K562 (cell line): ENCODE data around the gene ARNT2. TPM values are rescaled to one million over a fixed set of nuclear protein-coding genes. Genes with fewer than 3 reads are reported as not detected.

Experiments
- ATAC-seq: fragments of 200-7000 bp; cut with Tn5 transposase; 3 replicates; pipeline ENCODE4 v1.9.1; 2020; ENCODE audit warnings: moderate library complexity
- BruUV-seq: library from RNA; stranded (reverse); fragments of 400-500 nt; replicated peaks from 2 replicates; lab custom pipeline; 2021; lab: Mats Ljungman, UMichigan
- CTCF ChIA-PET: fragments of 300-600 bp; formaldehyde crosslinking; extraction: SDS; loops from one replicate; lab custom pipeline; 2021; ENCODE audit warnings: low intra/inter-chr PET ratio; lab: Yijun Ruan, JAX
- POLR2A ChIA-PET: fragments of 300-600, 350-650 bp; sonication (Branson Sonifier 250); formaldehyde crosslinking; extraction: SDS; loops from one replicate; lab custom pipeline; 2021; ENCODE audit warnings: antibody characterized with exemption, inconsistent platforms; lab: Yijun Ruan, JAX
- DNase-seq, 4 experiments: peaks; one replicate each; pipeline versions ENCODE4 v3.0.0 to v3.0.0-alpha.2; 2011 to 2018; ENCODE audit warnings: low spot score in 3 of 4, mixed read lengths in 3 of 4; ENCODE audit errors: extremely low read depth in 1 of 4
- FAIRE-seq: peaks from 2 replicates; lab custom pipeline; 2011; peaks lifted over from hg19 to GRCh38; lab: Jason Lieb, UNC
- H2AFZ ChIP-seq: 2 replicates; pipeline ENCODE4 v1.6.0; 2011; ENCODE audit warnings: low read depth, low read length, control low read depth, inconsistent platforms
- H3K27ac ChIP-seq: fragments of 200-600 bp; 3 replicates; pipeline ENCODE4 v1.8.0; 2011; ENCODE audit warnings: low read depth, mild to moderate bottlenecking, control low read depth, inconsistent platforms, low read length, moderate library complexity, mixed read lengths; ENCODE audit errors: extremely low read depth
- H3K27me3 ChIP-seq, 2 experiments: fragments of 300-600 bp in 1 of 2; 2 replicates in 1 of 2; 3 replicates in 1 of 2; pipeline versions ENCODE4 v1.6.0 to v1.8.0; 2011; ENCODE audit warnings: inconsistent platforms in 2 of 2, low read length in 2 of 2, mild to moderate bottlenecking in 1 of 2, mixed read lengths in 1 of 2, moderate library complexity in 1 of 2; ENCODE audit not compliant: control insufficient read depth in 2 of 2, insufficient read depth in 2 of 2
- H3K36me3 ChIP-seq: fragments of 300-600 bp; 3 replicates; pipeline ENCODE4 v1.8.0; 2011; ENCODE audit warnings: mild to moderate bottlenecking, low read length, inconsistent platforms; ENCODE audit not compliant: control insufficient read depth, insufficient read depth
- H3K4me1 ChIP-seq, 2 experiments: fragments of 200-600 bp in 1 of 2; replicated peaks in 1 of 2; 2 replicates in 1 of 2; 3 replicates in 1 of 2; pipeline versions ENCODE4 v1.5.1 to v1.8.0; 2011; ENCODE audit warnings: inconsistent platforms in 2 of 2, low read length in 2 of 2, mild to moderate bottlenecking in 1 of 2, mixed read lengths in 1 of 2, moderate library complexity in 1 of 2; ENCODE audit not compliant: control insufficient read depth in 2 of 2, insufficient read depth in 2 of 2
- H3K4me2 ChIP-seq: 2 replicates; pipeline ENCODE4 v1.6.1; 2011; ENCODE audit warnings: low read length, control low read depth, inconsistent platforms, mixed read lengths; ENCODE audit not compliant: insufficient read depth
- H3K4me3 ChIP-seq: fragments of 200-600 bp; sonication (generic), shearing (Covaris generic); 2 replicates; pipeline ENCODE4 v1.5.1; 2016; ENCODE audit warnings: control low read depth, inconsistent platforms
- H3K79me2 ChIP-seq: fragments of 200-600 bp; 3 replicates; pipeline ENCODE4 v1.8.0; 2011; ENCODE audit warnings: low read length, inconsistent platforms; ENCODE audit not compliant: control insufficient read depth, insufficient read depth
- H3K9ac ChIP-seq, 2 experiments: 2 replicates each; pipeline versions ENCODE4 v1.6.0 to v1.6.1; 2011; ENCODE audit warnings: low read depth in 2 of 2, low read length in 2 of 2, control low read depth in 1 of 2, inconsistent platforms in 1 of 2, mild to moderate bottlenecking in 1 of 2, mixed read lengths in 1 of 2; ENCODE audit not compliant: insufficient read depth in 1 of 2
- H3K9me1 ChIP-seq: one replicate; pipeline ENCODE4 v1.6.0; 2011; ENCODE audit warnings: inconsistent platforms, mild to moderate bottlenecking, low read length, moderate library complexity; ENCODE audit not compliant: control insufficient read depth, insufficient read depth
- H3K9me3 ChIP-seq: replicated peaks from 2 replicates; pipeline ENCODE4 v1.5.1; 2011; ENCODE audit warnings: low read depth, low read length, inconsistent platforms; ENCODE audit not compliant: control insufficient read depth, insufficient read depth
- H4K20me1 ChIP-seq: replicated peaks from 2 replicates; pipeline ENCODE4 v1.6.1; 2011; ENCODE audit warnings: low read length, inconsistent platforms, mixed read lengths; ENCODE audit not compliant: control insufficient read depth, insufficient read depth
- ERF ChIP-seq: fragments of 450-650 bp; formaldehyde crosslinking; IDR thresholded peaks from 2 replicates; pipeline ENCODE4 v1.4.0; 2020; ENCODE audit warnings: mild to moderate bottlenecking, mixed read lengths
- FOXK2 ChIP-seq, 2 experiments: fragments of 450-650 bp; IDR thresholded peaks in 1 of 2; conservative IDR thresholded peaks in 1 of 2; 2 replicates each; pipeline ENCODE4 v1.6.1; 2016; ENCODE audit warnings: low read depth in 2 of 2, mild to moderate bottlenecking in 1 of 2
- HDAC8 ChIP-seq: fragments of 450-650 bp; IDR thresholded peaks from 2 replicates; pipeline ENCODE4 v1.6.1; 2016; ENCODE audit warnings: mild to moderate bottlenecking, missing genetic modification characterization, moderate library complexity, missing compliant biosample characterization
- PHB ChIP-seq: fragments of 250-450 bp; sonication (Bioruptor Pico); IDR thresholded peaks from 2 replicates; pipeline ENCODE4 v1.5.0; 2021
- PHF21A ChIP-seq: fragments of 450-650 bp; IDR thresholded peaks from 2 replicates; pipeline ENCODE4 v1.6.1; 2017; ENCODE audit warnings: low read depth, borderline replicate concordance
- TEAD4 ChIP-seq, 2 experiments: sonication (generic) in 1 of 2; formaldehyde crosslinking in 1 of 2; IDR thresholded peaks; 2 replicates each; pipeline versions ENCODE4 v1.6.1 to v1.8.0; 2012 to 2022; ENCODE audit warnings: borderline replicate concordance in 1 of 2, inconsistent platforms in 1 of 2, low read length in 1 of 2, mild to moderate bottlenecking in 1 of 2, missing genetic modification reagents in 1 of 2
- ZNF175 ChIP-seq: fragments of 200-800 bp; sonication (Bioruptor generic); IDR thresholded peaks from 2 replicates; pipeline ENCODE4 v1.6.1; 2016; ENCODE audit warnings: low read depth, mild to moderate bottlenecking, missing genetic modification characterization, missing compliant biosample characterization
- ZNF354B ChIP-seq: fragments of 250-450 bp; sonication (Bioruptor Pico); IDR thresholded peaks from 2 replicates; pipeline ENCODE4 v1.4.0; 2020
- ZNF780A ChIP-seq: fragments of 250-450 bp; sonication (Bioruptor Pico); IDR thresholded peaks from 2 replicates; pipeline ENCODE4 v1.5.0; 2021; ENCODE audit warnings: mild to moderate bottlenecking
- WGBS: fragments of 100-300 bp; shearing (Covaris generic); methylation state at CpG from one replicate; pipeline ENCODE4 v1.1.6; 2016; ENCODE audit warnings: low coverage, mixed read lengths; ENCODE audit not compliant: insufficient coverage; ENCODE audit errors: missing lambda C conversion rate; 5-methylcytosine and 5-hydroxymethylcytosine counted together
- in situ Hi-C: fragments of 300-500 bp; cut with MboI; formaldehyde crosslinking; loops from 4 replicates; pipeline ENCODE4 v1.15.0; 2018; ENCODE audit warnings: inconsistent platforms, mixed read lengths
- intact Hi-C: fragments of 100-400 bp; cut with micrococcal nuclease; formaldehyde crosslinking; loops from 2 replicates; pipeline ENCODE4 v1.14.2; 2022
- polyA plus RNA-seq, 8 experiments: library from polyadenylated mRNA; depleted of rRNA in 4 of 8; stranded (reverse) in 5 of 8; unstranded in 3 of 8; fragments of >200 nt; fragmentation: Nextera tagmentation in 2 of 8; fragmentation: Illumina TruSeq in 1 of 8; extraction: Ambion mirVana in 2 of 8; extraction: Trizol in 1 of 8; gene quantifications; 2 replicates each; pipeline versions ENCODE4 v1.2.1 to v1.2.3, GENCODE V29; 2011 to 2014; ENCODE audit warnings: inconsistent platforms in 1 of 8, missing spikeins in 1 of 8
- total RNA-seq, 7 experiments: library from RNA; depleted of rRNA in 6 of 7; stranded (reverse); fragments of >200 nt in 6 of 7; fragmentation: Illumina TruSeq in 2 of 7; extraction: Trizol in 2 of 7; gene quantifications; 2 replicates each; pipeline versions ENCODE4 v1.2.1 to v1.2.3, GENCODE V29; 2011 to 2021; ENCODE audit warnings: low replicate concordance in 1 of 7
- TF ChIP-seq, protein P1 (sequence below), 2 experiments: fragments of 450-650 bp; IDR thresholded peaks; 2 replicates each; pipeline ENCODE4 v1.6.1; 2016
- TF ChIP-seq, protein P2 (sequence below): fragments of 450-650 bp; IDR thresholded peaks from 2 replicates; pipeline ENCODE4 v1.6.1; 2017; ENCODE audit warnings: antibody characterized with exemption
- TF ChIP-seq, protein P3 (sequence below): fragments of 450-650 bp; IDR thresholded peaks from one replicate; pipeline ENCODE4 v1.6.1; 2018; ENCODE audit warnings: mild to moderate bottlenecking, moderate library complexity; ENCODE audit not compliant: partially characterized antibody

The ARNT2 gene
- total and polyA plus RNA-seq, 9 of the 15 experiments (the other 6 are each of a cell fraction or from before 2014, with no cell fraction given), result 0.01 TPM; not detected in 8

DNA sequence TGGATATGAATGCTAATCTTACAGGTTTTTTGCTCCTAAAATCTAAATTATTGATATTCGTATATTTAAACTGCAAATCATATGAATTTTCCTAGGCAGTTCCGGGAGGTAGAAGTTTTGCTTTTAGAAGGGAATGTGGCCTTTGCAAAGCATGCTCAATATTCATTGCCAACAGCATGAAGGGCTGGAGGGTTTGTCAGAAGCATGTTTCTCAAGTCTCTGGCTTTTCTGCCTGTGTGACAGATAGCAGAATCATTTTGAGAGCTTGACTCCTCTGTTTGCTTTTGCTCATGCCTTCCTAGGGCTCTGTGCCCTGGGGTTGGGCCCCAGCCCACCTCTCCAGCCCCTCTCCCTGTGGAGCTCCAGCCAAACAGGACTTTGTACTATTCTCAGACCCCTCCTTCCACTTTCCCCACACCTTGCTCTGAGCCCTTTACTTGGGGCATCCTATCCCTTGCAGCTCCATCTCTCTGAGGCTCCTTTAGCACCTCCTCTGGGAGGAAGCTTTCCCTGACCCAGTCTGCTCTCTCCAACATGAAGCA, 91.3 kb downstream of the ARNT2 start (continued):
- TF ChIP-seq, protein P1, sequence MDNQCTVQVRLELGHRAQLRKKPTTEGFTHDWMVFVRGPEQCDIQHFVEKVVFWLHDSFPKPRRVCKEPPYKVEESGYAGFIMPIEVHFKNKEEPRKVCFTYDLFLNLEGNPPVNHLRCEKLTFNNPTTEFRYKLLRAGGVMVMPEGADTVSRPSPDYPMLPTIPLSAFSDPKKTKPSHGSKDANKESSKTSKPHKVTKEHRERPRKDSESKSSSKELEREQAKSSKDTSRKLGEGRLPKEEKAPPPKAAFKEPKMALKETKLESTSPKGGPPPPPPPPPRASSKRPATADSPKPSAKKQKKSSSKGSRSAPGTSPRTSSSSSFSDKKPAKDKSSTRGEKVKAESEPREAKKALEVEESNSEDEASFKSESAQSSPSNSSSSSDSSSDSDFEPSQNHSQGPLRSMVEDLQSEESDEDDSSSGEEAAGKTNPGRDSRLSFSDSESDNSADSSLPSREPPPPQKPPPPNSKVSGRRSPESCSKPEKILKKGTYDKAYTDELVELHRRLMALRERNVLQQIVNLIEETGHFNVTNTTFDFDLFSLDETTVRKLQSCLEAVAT (IDR thresholded peaks at IDR 0.05), result no peak
- no peak for TF ChIP-seq TEAD4 (IDR thresholded peaks at IDR 0.05; ENCODE audit: low read length)
- TF ChIP-seq TEAD4 (CRISPR knock-in tag; IDR thresholded peaks at IDR 0.05; ENCODE audit: borderline replicate concordance), result no peak
- no peak for TF ChIP-seq PHB (CRISPR knock-in tag)
- TF ChIP-seq ERF, result no peak

DNA sequence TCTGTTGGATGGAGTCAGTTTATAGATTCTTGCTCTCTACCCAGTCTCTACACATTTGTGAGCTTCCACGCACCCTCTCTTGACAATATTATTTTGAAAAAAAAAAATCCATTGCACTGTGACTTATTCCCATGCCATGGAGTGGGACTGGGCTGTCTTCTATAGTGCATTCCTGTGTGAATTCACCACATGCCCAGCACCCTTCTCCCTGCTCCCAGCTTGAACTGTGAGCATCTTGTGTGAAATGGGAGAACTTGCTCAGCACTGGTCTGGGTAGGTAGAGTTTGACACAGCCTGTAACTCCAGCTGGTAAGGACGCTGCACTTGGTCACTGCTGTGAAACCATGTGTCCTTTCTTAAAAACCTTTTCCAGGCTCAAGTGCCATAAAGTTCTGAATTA, 91.9 kb downstream of the ARNT2 start:
- no TSS peak for BruUV-seq
- intact Hi-C loops (no loop called here), in situ Hi-C loops (no loop called here)
- no peak overlapping the region for H3K4me3 ChIP-seq
- FAIRE-seq (no peak), ATAC-seq (no peak), DNase-seq (no peak)
- 0 out of 5 replicates have a peak, but pooled peaks cover 0 to 4% of the 10 kb centered on the region in 2 experiments for H3K27me3 ChIP-seq
- H3K27ac ChIP-seq, result no peak overlapping the region
- ChIA-PET POLR2A (no interaction called here), CTCF (no interaction called here)
- no peaks in the 10 kb centered on the region for H3K9me1 ChIP-seq
- no peaks in the 10 kb centered on the region for H3K36me3 ChIP-seq
- no peaks in the 10 kb centered on the region for H3K9me3 ChIP-seq
- TF ChIP-seq, protein P1 (IDR thresholded peaks at IDR 0.05), result no peak
- TF ChIP-seq ZNF780A (CRISPR knock-in tag), result no peak
- TF ChIP-seq, protein P2, sequence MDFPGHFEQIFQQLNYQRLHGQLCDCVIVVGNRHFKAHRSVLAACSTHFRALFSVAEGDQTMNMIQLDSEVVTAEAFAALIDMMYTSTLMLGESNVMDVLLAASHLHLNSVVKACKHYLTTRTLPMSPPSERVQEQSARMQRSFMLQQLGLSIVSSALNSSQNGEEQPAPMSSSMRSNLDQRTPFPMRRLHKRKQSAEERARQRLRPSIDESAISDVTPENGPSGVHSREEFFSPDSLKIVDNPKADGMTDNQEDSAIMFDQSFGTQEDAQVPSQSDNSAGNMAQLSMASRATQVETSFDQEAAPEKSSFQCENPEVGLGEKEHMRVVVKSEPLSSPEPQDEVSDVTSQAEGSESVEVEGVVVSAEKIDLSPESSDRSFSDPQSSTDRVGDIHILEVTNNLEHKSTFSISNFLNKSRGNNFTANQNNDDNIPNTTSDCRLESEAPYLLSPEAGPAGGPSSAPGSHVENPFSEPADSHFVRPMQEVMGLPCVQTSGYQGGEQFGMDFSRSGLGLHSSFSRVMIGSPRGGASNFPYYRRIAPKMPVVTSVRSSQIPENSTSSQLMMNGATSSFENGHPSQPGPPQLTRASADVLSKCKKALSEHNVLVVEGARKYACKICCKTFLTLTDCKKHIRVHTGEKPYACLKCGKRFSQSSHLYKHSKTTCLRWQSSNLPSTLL, result no peak
- TF ChIP-seq FOXK2 (conservative IDR thresholded peaks at IDR 0.05 in 1 of 2, IDR thresholded peaks at IDR 0.05 in 1 of 2; ENCODE audit: low read depth in 2 of 2), result no peak
- TF ChIP-seq, protein P3, sequence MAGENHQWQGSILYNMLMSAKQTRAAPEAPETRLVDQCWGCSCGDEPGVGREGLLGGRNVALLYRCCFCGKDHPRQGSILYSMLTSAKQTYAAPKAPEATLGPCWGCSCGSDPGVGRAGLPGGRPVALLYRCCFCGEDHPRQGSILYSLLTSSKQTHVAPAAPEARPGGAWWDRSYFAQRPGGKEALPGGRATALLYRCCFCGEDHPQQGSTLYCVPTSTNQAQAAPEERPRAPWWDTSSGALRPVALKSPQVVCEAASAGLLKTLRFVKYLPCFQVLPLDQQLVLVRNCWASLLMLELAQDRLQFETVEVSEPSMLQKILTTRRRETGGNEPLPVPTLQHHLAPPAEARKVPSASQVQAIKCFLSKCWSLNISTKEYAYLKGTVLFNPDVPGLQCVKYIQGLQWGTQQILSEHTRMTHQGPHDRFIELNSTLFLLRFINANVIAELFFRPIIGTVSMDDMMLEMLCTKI, result no peak
- TF ChIP-seq HDAC8 (tag), result no peak
- TF ChIP-seq PHF21A, result no peak
- no peak for TF ChIP-seq ZNF354B (CRISPR knock-in tag)
- no peak for TF ChIP-seq ZNF175 (CRISPR knock-in tag)
- H2AFZ ChIP-seq, result no peak overlapping the region
- no peaks in the 10 kb centered on the region for H3K79me2 ChIP-seq
- H3K4me2 ChIP-seq, result no peak overlapping the region
- no peaks in the 10 kb centered on the region for H4K20me1 ChIP-seq
- WGBS, result 3% methylated on average over 2 of the region's 2 CpGs
- no peaks in the 10 kb centered on the region for H3K4me1 ChIP-seq
- H3K9ac ChIP-seq, result no peak overlapping the region
